Astrocyte (in vitro differentiated cells and primary cell): ENCODE data around the gene RASL10A.

ENCODE experiments used
- CTCF ChIP-seq: IDR thresholded peaks from 2 replicates; pipeline ENCODE4 v1.5.1; 2011; ENCODE audit warnings: low read depth, mild to moderate bottlenecking, inconsistent platforms, low read length, moderate library complexity; ENCODE audit not compliant: insufficient read depth
- EZH2 ChIP-seq: IDR thresholded peaks from 2 replicates; pipeline ENCODE4 v1.6.1; 2012; ENCODE audit warnings: mild to moderate bottlenecking, low read length, inconsistent platforms; ENCODE audit not compliant: insufficient read depth

- TF ChIP-seq CTCF (no peak), EZH2 (no peak)
Measured at GRCh38 chr22:29312218-29313125, 3.0 kb downstream of the RASL10A start.
